CD4-positive, alpha-beta T cell (primary cell): ENCODE measurements around the gene CAPN15. TPM values are rescaled to one million over a fixed set of nuclear protein-coding genes. Genes with fewer than 3 reads are reported as not detected.

Experiments
- ATAC-seq: fragments of 200-7000 bp; cut with Tn5 transposase; one replicate; pipeline ENCODE4 v1.10.0; 2022; ENCODE audit warnings: mild to moderate bottlenecking; ENCODE audit not compliant: poor library complexity
- CTCF ChIA-PET: fragments of 350-600 bp; sonication (Branson Sonifier 250); formaldehyde crosslinking; loops from one replicate; lab custom pipeline; 2021; ENCODE audit warnings: antibody characterized with exemption, inconsistent platforms; lab: Charles Lee
- POLR2A ChIA-PET: fragments of 350-600 bp; sonication (Branson Sonifier 250); formaldehyde crosslinking; loops from one replicate; lab custom pipeline; 2021; ENCODE audit warnings: antibody characterized with exemption, inconsistent platforms; lab: Charles Lee
- DNase-seq, 14 experiments: peaks; one replicate each; pipeline ENCODE4 v3.0.0-alpha.2; 2013 to 2020; ENCODE audit warnings: mixed read lengths in 2 of 14
- H3K27ac ChIP-seq, 2 donors: one replicate each; pipeline versions ENCODE4 v1.5.1 to v1.7.0; 2013; ENCODE audit warnings: low read length in 2 of 2, low read depth in 1 of 2, mild to moderate bottlenecking in 1 of 2
- H3K27me3 ChIP-seq, 2 experiments: 1 replicate in 1 of 2; 2 replicates in 1 of 2; pipeline versions ENCODE4 v1.6.1 to v1.7.0; 2013; ENCODE audit warnings: low read length in 2 of 2, control low read depth in 1 of 2, mild to moderate bottlenecking in 1 of 2, moderate library complexity in 1 of 2; ENCODE audit not compliant: insufficient read depth in 2 of 2, control insufficient read depth in 1 of 2
- H3K36me3 ChIP-seq: one replicate; pipeline ENCODE4 v1.6.1; 2013; ENCODE audit warnings: low read length, control low read depth; ENCODE audit not compliant: insufficient read depth
- H3K4me1 ChIP-seq: one replicate; pipeline ENCODE4 v1.6.1; 2013; ENCODE audit warnings: low read length, control low read depth; ENCODE audit not compliant: insufficient read depth
- H3K4me3 ChIP-seq: one replicate; pipeline ENCODE4 v1.5.1; 2013; ENCODE audit warnings: mild to moderate bottlenecking, low read length, moderate library complexity
- H3K9me3 ChIP-seq, 2 experiments: 1 replicate in 1 of 2; 2 replicates in 1 of 2; pipeline versions ENCODE4 v1.6.1 to v1.7.0; 2013; ENCODE audit warnings: low read length in 2 of 2, mild to moderate bottlenecking in 2 of 2, control low read depth in 1 of 2, moderate library complexity in 1 of 2; ENCODE audit not compliant: control insufficient read depth in 1 of 2, insufficient read depth in 1 of 2
- H3K27ac Mint-ChIP-seq: one replicate; pipeline ENCODE4 v1.8.0; 2020; ENCODE audit warnings: mixed read lengths
- H3K27me3 Mint-ChIP-seq: one replicate; pipeline ENCODE4 v1.8.0; 2021; ENCODE audit warnings: mixed read lengths
- H3K36me3 Mint-ChIP-seq: one replicate; pipeline ENCODE4 v1.8.0; 2021; ENCODE audit warnings: low read depth, mixed read lengths
- H3K4me1 Mint-ChIP-seq: one replicate; pipeline ENCODE4 v1.8.0; 2021; ENCODE audit warnings: low read depth, mixed read lengths
- H3K4me3 Mint-ChIP-seq: one replicate; pipeline ENCODE4 v1.8.0; 2020; ENCODE audit warnings: mild to moderate bottlenecking, mixed read lengths
- H3K9me3 Mint-ChIP-seq: one replicate; pipeline ENCODE4 v1.8.0; 2020; ENCODE audit warnings: mixed read lengths
- intact Hi-C, 2 experiments: fragments of 100-400 bp; cut with DNase I in 1 of 2; cut with micrococcal nuclease in 1 of 2; formaldehyde crosslinking; loops; one replicate each; pipeline versions ENCODE4 v1.15.1 to v1.9.0; 2023 to 2025; cut with DNase I, micrococcal nuclease
- total RNA-seq, 174 experiments: library from RNA in 2 of 174; stranded (reverse) in 2 of 174; gene quantifications; one replicate each; pipeline ENCODE4 v1.2.3 and lab custom pipeline; 2021 to 2026
- TF ChIP-seq, protein P1 (sequence below): fragments of 200-600 bp; IDR thresholded peaks from one replicate; pipeline ENCODE4 v1.8.0; 2022; ENCODE audit warnings: antibody characterized with exemption, mild to moderate bottlenecking

Gene CAPN15
- total RNA-seq, 2 experiments from 2014 or later: 35.5 to 36.9 TPM

- CTCF ChIA-PET: no interaction called here
- ATAC-seq (no peak), DNase-seq (no peak)
- POLR2A ChIA-PET: no interaction called here
- no peak overlapping the region for H3K4me3 Mint-ChIP-seq
- intact Hi-C loops: no loop called here
- no peaks in the 10 kb centered on the region for H3K27me3 ChIP-seq
- peaks cover 0 to 6% of the 10 kb centered on the region in 2 experiments for H3K9me3 ChIP-seq
- H3K4me1 ChIP-seq: peaks cover 3% of the 10 kb centered on the region
- no peaks in the 10 kb centered on the region for H3K27me3 Mint-ChIP-seq
- TF ChIP-seq, protein P1, sequence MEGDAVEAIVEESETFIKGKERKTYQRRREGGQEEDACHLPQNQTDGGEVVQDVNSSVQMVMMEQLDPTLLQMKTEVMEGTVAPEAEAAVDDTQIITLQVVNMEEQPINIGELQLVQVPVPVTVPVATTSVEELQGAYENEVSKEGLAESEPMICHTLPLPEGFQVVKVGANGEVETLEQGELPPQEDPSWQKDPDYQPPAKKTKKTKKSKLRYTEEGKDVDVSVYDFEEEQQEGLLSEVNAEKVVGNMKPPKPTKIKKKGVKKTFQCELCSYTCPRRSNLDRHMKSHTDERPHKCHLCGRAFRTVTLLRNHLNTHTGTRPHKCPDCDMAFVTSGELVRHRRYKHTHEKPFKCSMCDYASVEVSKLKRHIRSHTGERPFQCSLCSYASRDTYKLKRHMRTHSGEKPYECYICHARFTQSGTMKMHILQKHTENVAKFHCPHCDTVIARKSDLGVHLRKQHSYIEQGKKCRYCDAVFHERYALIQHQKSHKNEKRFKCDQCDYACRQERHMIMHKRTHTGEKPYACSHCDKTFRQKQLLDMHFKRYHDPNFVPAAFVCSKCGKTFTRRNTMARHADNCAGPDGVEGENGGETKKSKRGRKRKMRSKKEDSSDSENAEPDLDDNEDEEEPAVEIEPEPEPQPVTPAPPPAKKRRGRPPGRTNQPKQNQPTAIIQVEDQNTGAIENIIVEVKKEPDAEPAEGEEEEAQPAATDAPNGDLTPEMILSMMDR: no peak
- H3K27ac Mint-ChIP-seq: no peak overlapping the region
- H3K36me3 ChIP-seq: peaks cover 20% of the 10 kb centered on the region
- no peak overlapping the region for H3K4me3 ChIP-seq
- H3K36me3 Mint-ChIP-seq: peaks cover 4% of the 10 kb centered on the region
- H3K27ac ChIP-seq: no peak overlapping the region
- no peaks in the 10 kb centered on the region for H3K4me1 Mint-ChIP-seq
- H3K9me3 Mint-ChIP-seq: no peaks in the 10 kb centered on the region
These were observed 12.5 kb downstream of the CAPN15 start for GRCh38 chr16:539901-540530.

GRCh38 chr16:540645-541340 is 13.3 kb downstream of the CAPN15 start:
- no peak overlapping the region for H3K27ac ChIP-seq
- H3K27me3 Mint-ChIP-seq: no peaks in the 10 kb centered on the region
- intact Hi-C loops: no loop called here
- no peak overlapping the region for H3K4me3 ChIP-seq
- H3K27me3 ChIP-seq: no peaks in the 10 kb centered on the region
- no peak overlapping the region for H3K4me3 Mint-ChIP-seq
- H3K9me3 ChIP-seq: peaks cover 0 to 6% of the 10 kb centered on the region in 2 experiments
- POLR2A ChIA-PET: no interaction called here
- no peaks in the 10 kb centered on the region for H3K4me1 ChIP-seq
- H3K36me3 ChIP-seq: peaks cover 19% of the 10 kb centered on the region
- TF ChIP-seq, protein P1: no peak
- H3K27ac Mint-ChIP-seq: no peak overlapping the region
- CTCF ChIA-PET: no interaction called here
- H3K36me3 Mint-ChIP-seq: peaks cover 4% of the 10 kb centered on the region
- no peaks in the 10 kb centered on the region for H3K9me3 Mint-ChIP-seq
- no peak for ATAC-seq
- H3K4me1 Mint-ChIP-seq: no peaks in the 10 kb centered on the region
- no peak for DNase-seq

GRCh38 chr16:543301-544164 is 16.0 kb downstream of the CAPN15 start:
- POLR2A ChIA-PET: no interaction called here
- H3K9me3 Mint-ChIP-seq: no peaks in the 10 kb centered on the region

More at GRCh38 chr16:543301-544164, 16.0 kb downstream of the CAPN15 start:
- Histone ChIP-seq H3K27me3 (no peaks in the 10 kb centered on the region), H3K4me1 (peaks cover 17% of the 10 kb centered on the region), H3K9me3 (peaks cover 0 to 6% of the 10 kb centered on the region in 2 experiments), H3K36me3 (peaks cover 5% of the 10 kb centered on the region), H3K27ac (no peak overlapping the region), H3K4me3 (no peak overlapping the region)
- no peak overlapping the region for H3K4me3 Mint-ChIP-seq
- CTCF ChIA-PET: no interaction called here
- peaks cover 4% of the 10 kb centered on the region for H3K36me3 Mint-ChIP-seq
- H3K27me3 Mint-ChIP-seq: no peaks in the 10 kb centered on the region
- no peak overlapping the region for H3K27ac Mint-ChIP-seq
- no peak for ATAC-seq
- no peaks in the 10 kb centered on the region for H3K4me1 Mint-ChIP-seq
- DNase-seq: no peak
- TF ChIP-seq, protein P1: no peak
- intact Hi-C loops: no loop called here
